Measurements from ENCODE around the gene CFAP46.

Gene CFAP46

GRCh38 chr10:132841615-132841975, 100.8 kb downstream of the CFAP46 start:
- no peak overlapping the region for H3K27ac ChIP-seq (ENCODE audit: low read length, poor library complexity, severe bottlenecking)
- no peak overlapping the region for H3K4me3 ChIP-seq (ENCODE audit: insufficient read depth in 1 of 2, low read depth in 1 of 2, low read length in 2 of 2)
- H4K91ac ChIP-seq (ENCODE audit: low read length) = no peak overlapping the region
- no peak overlapping the region for H2BK5ac ChIP-seq (ENCODE audit: low read depth, low read length, poor library complexity, severe bottlenecking)
- H3K4ac ChIP-seq (ENCODE audit: low read depth in 1 of 2, low read length in 2 of 2) = no peak overlapping the region
- H3K4me2 ChIP-seq (ENCODE audit: low read length, poor library complexity, severe bottlenecking) = no peak overlapping the region
- no peak overlapping the region for H4K8ac ChIP-seq (ENCODE audit: low read length)
- H2AFZ ChIP-seq (ENCODE audit: low read depth, low read length) = no peak overlapping the region
- H2BK12ac ChIP-seq (ENCODE audit: low read length in 2 of 2) = no peak overlapping the region
- no peak overlapping the region for H2AK5ac ChIP-seq (ENCODE audit: low read length, severe bottlenecking)
- no peak overlapping the region for H2BK15ac ChIP-seq (ENCODE audit: low read depth, poor library complexity, severe bottlenecking)
- no peak overlapping the region for H3K9ac ChIP-seq (ENCODE audit: low read length)
- H3K27me3 ChIP-seq (ENCODE audit: control insufficient read depth in 1 of 2, insufficient read depth in 1 of 2, low read length in 2 of 2) = peaks cover 0 to 27% of the 10 kb centered on the region in 2 experiments
- no peak overlapping the region for H3K18ac ChIP-seq (ENCODE audit: low read depth in 1 of 2, low read length in 2 of 2)
- H2BK120ac ChIP-seq (ENCODE audit: low read depth, low read length) = no peak overlapping the region
- H3K36me3 ChIP-seq (ENCODE audit: control insufficient read depth in 1 of 2, insufficient read depth in 2 of 2, low read depth in 1 of 2, low read length in 2 of 2) = no peaks in the 10 kb centered on the region
- no peaks in the 10 kb centered on the region for H3K79me1 ChIP-seq (replicated peaks; ENCODE audit: low read length, poor library complexity, severe bottlenecking)
- WGBS = 67% methylated on average over 3 of the region's 3 CpGs
- H3K14ac ChIP-seq (ENCODE audit: low read length in 2 of 2) = no peak overlapping the region
- no peak overlapping the region for H3K23ac ChIP-seq (ENCODE audit: low read length in 2 of 2)
- peaks cover 20% of the 10 kb centered on the region for H3K9me3 ChIP-seq (ENCODE audit: control insufficient read depth, low read length)
- DNase-seq = no peak
- peaks cover 5% of the 10 kb centered on the region for H3K4me1 ChIP-seq (ENCODE audit: control insufficient read depth, insufficient read depth, low read depth, low read length)

GRCh38 chr10:132840698-132841614, 101.4 kb downstream of the CFAP46 start:
- Histone ChIP-seq H3K4ac (ENCODE audit: low read depth in 1 of 2, low read length in 2 of 2) (no peak overlapping the region), H3K27me3 (ENCODE audit: control insufficient read depth in 1 of 2, insufficient read depth in 1 of 2, low read length in 2 of 2) (peaks cover 0 to 28% of the 10 kb centered on the region in 2 experiments), H3K4me3 (ENCODE audit: insufficient read depth in 1 of 2, low read depth in 1 of 2, low read length in 2 of 2) (no peak overlapping the region), H2BK15ac (ENCODE audit: low read depth, poor library complexity, severe bottlenecking) (no peak overlapping the region), H2AK5ac (ENCODE audit: low read length, severe bottlenecking) (no peak overlapping the region), H3K9me3 (ENCODE audit: control insufficient read depth, low read length) (peaks cover 20% of the 10 kb centered on the region), H3K23ac (ENCODE audit: low read length in 2 of 2) (no peak overlapping the region), H3K14ac (ENCODE audit: low read length in 2 of 2) (no peak overlapping the region), H2BK5ac (ENCODE audit: low read depth, low read length, poor library complexity, severe bottlenecking) (no peak overlapping the region), H2AFZ (ENCODE audit: low read depth, low read length) (no peak overlapping the region), H2BK120ac (ENCODE audit: low read depth, low read length) (no peak overlapping the region), H4K8ac (ENCODE audit: low read length) (no peak overlapping the region), H3K18ac (ENCODE audit: low read depth in 1 of 2, low read length in 2 of 2) (no peak overlapping the region), H4K91ac (ENCODE audit: low read length) (no peak overlapping the region), H3K4me2 (ENCODE audit: low read length, poor library complexity, severe bottlenecking) (no peak overlapping the region), H3K36me3 (ENCODE audit: control insufficient read depth in 1 of 2, insufficient read depth in 2 of 2, low read depth in 1 of 2, low read length in 2 of 2) (no peaks in the 10 kb centered on the region), H2BK12ac (ENCODE audit: low read length in 2 of 2) (no peak overlapping the region), H3K9ac (ENCODE audit: low read length) (no peak overlapping the region), H3K27ac (ENCODE audit: low read length, poor library complexity, severe bottlenecking) (no peak overlapping the region), H3K79me1 (replicated peaks; ENCODE audit: low read length, poor library complexity, severe bottlenecking) (no peaks in the 10 kb centered on the region), H3K4me1 (ENCODE audit: control insufficient read depth, insufficient read depth, low read depth, low read length) (peaks cover 10% of the 10 kb centered on the region)
- no peak for DNase-seq
- 83% methylated on average over 24 of the region's 24 CpGs for WGBS

- H4K8ac ChIP-seq (ENCODE audit: low read length) = no peak overlapping the region
- no peak overlapping the region for H4K91ac ChIP-seq (ENCODE audit: low read length)
- H3K4me2 ChIP-seq (ENCODE audit: low read length, poor library complexity, severe bottlenecking) = no peak overlapping the region
- H3K4me3 ChIP-seq (ENCODE audit: insufficient read depth in 1 of 2, low read depth in 1 of 2, low read length in 2 of 2) = no peak overlapping the region
- H2BK120ac ChIP-seq (ENCODE audit: low read depth, low read length) = no peak overlapping the region
- H3K9me3 ChIP-seq (ENCODE audit: control insufficient read depth, low read length) = peaks cover 20% of the 10 kb centered on the region
- no peak overlapping the region for H2BK12ac ChIP-seq (ENCODE audit: low read length in 2 of 2)
- H2AK5ac ChIP-seq (ENCODE audit: low read length, severe bottlenecking) = no peak overlapping the region
- no peak overlapping the region for H3K14ac ChIP-seq (ENCODE audit: low read length in 2 of 2)
- H3K9ac ChIP-seq (ENCODE audit: low read length) = no peak overlapping the region
- 85% methylated on average over 12 of the region's 13 CpGs for WGBS
- H3K18ac ChIP-seq (ENCODE audit: low read depth in 1 of 2, low read length in 2 of 2) = no peak overlapping the region
- H3K79me1 ChIP-seq (replicated peaks; ENCODE audit: low read length, poor library complexity, severe bottlenecking) = no peaks in the 10 kb centered on the region
- no peak overlapping the region for H2BK5ac ChIP-seq (ENCODE audit: low read depth, low read length, poor library complexity, severe bottlenecking)
- no peak overlapping the region for H3K23ac ChIP-seq (ENCODE audit: low read length in 2 of 2)
- H3K4me1 ChIP-seq (ENCODE audit: control insufficient read depth, insufficient read depth, low read depth, low read length) = peaks cover 10% of the 10 kb centered on the region
- H2AFZ ChIP-seq (ENCODE audit: low read depth, low read length) = no peak overlapping the region
- no peaks in the 10 kb centered on the region for H3K36me3 ChIP-seq (ENCODE audit: control insufficient read depth in 1 of 2, insufficient read depth in 2 of 2, low read depth in 1 of 2, low read length in 2 of 2)
- H3K27me3 ChIP-seq (ENCODE audit: control insufficient read depth in 1 of 2, insufficient read depth in 1 of 2, low read length in 2 of 2) = peaks cover 4 to 41% of the 10 kb centered on the region in 2 experiments
- H3K27ac ChIP-seq (ENCODE audit: low read length, poor library complexity, severe bottlenecking) = no peak overlapping the region
- no peak overlapping the region for H3K4ac ChIP-seq (ENCODE audit: low read depth in 1 of 2, low read length in 2 of 2)
- H2BK15ac ChIP-seq (ENCODE audit: low read depth, poor library complexity, severe bottlenecking) = no peak overlapping the region
- DNase-seq = no peak
Observed at GRCh38 chr10:132839061-132839460, 103.3 kb downstream of the CFAP46 start.

GRCh38 chr10:132838346-132838970, 103.9 kb downstream of the CFAP46 start:
- no peak for DNase-seq
- Histone ChIP-seq H3K14ac (ENCODE audit: low read length in 2 of 2) (no peak overlapping the region), H3K27me3 (ENCODE audit: control insufficient read depth in 1 of 2, insufficient read depth in 1 of 2, low read length in 2 of 2) (peaks cover 5 to 47% of the 10 kb centered on the region in 2 experiments), H2BK15ac (ENCODE audit: low read depth, poor library complexity, severe bottlenecking) (no peak overlapping the region), H3K18ac (ENCODE audit: low read depth in 1 of 2, low read length in 2 of 2) (no peak overlapping the region), H3K36me3 (ENCODE audit: control insufficient read depth in 1 of 2, insufficient read depth in 2 of 2, low read depth in 1 of 2, low read length in 2 of 2) (no peaks in the 10 kb centered on the region), H2AFZ (ENCODE audit: low read depth, low read length) (no peak overlapping the region), H2BK120ac (ENCODE audit: low read depth, low read length) (no peak overlapping the region), H3K23ac (ENCODE audit: low read length in 2 of 2) (no peak overlapping the region), H3K9me3 (ENCODE audit: control insufficient read depth, low read length) (peaks cover 20% of the 10 kb centered on the region), H3K4me2 (ENCODE audit: low read length, poor library complexity, severe bottlenecking) (no peak overlapping the region), H3K27ac (ENCODE audit: low read length, poor library complexity, severe bottlenecking) (no peak overlapping the region), H3K79me1 (replicated peaks; ENCODE audit: low read length, poor library complexity, severe bottlenecking) (no peaks in the 10 kb centered on the region), H3K9ac (ENCODE audit: low read length) (no peak overlapping the region), H2BK12ac (ENCODE audit: low read length in 2 of 2) (no peak overlapping the region), H3K4ac (ENCODE audit: low read depth in 1 of 2, low read length in 2 of 2) (no peak overlapping the region), H3K4me3 (ENCODE audit: insufficient read depth in 1 of 2, low read depth in 1 of 2, low read length in 2 of 2) (no peak overlapping the region), H3K4me1 (ENCODE audit: control insufficient read depth, insufficient read depth, low read depth, low read length) (peaks cover 10% of the 10 kb centered on the region), H2AK5ac (ENCODE audit: low read length, severe bottlenecking) (no peak overlapping the region), H4K91ac (ENCODE audit: low read length) (no peak overlapping the region), H2BK5ac (ENCODE audit: low read depth, low read length, poor library complexity, severe bottlenecking) (no peak overlapping the region), H4K8ac (ENCODE audit: low read length) (no peak overlapping the region)
- WGBS = 89% methylated on average over 21 of the region's 21 CpGs

Data from mesenchymal stem cell (in vitro differentiated cells and primary cell).